ENCODE results near the gene GLP2R.

DNA sequence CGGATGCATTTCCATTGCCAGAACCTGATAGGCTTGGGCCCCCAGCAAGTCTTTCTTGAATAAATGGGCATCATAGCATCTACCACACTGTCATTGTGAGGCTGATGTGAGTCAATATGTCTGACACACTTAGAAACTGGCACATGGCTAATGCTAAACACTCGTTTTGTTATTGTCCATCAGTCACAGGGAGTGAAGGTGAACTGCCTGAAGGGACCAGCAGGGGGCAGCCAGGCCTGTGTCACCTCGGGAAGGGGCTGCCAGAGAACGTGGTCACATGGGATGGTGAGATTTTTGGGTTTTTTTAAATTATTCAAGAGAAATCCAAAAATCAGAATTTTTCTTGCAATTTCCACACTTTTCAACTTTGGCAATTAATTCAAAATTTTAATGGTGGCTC, 80.2 kb downstream of the GLP2R start:
- TF ChIP-seq SP1 (IDR thresholded peaks at IDR 0.05) (no peak), HDGF (IDR thresholded peaks at IDR 0.05; ENCODE audit: borderline replicate concordance) (no peak), TARDBP (IDR thresholded peaks at IDR 0.05) (no peak), NFRKB (IDR thresholded peaks at IDR 0.05) (no peak), ELF4 (IDR thresholded peaks at IDR 0.05) (no peak), BHLHE40 (IDR thresholded peaks at IDR 0.05; ENCODE audit: borderline replicate concordance) (no peak), SUZ12 (IDR thresholded peaks at IDR 0.05) (no peak), CTBP1 (IDR thresholded peaks at IDR 0.05; ENCODE audit: borderline replicate concordance) (no peak), L3MBTL2 (conservative IDR thresholded peaks at IDR 0.05) (no peak)
